ENCODE data around the gene CRISPLD2.

GRCh38 chr16:84932681-84933080, 112.9 kb downstream of the CRISPLD2 start:
- TF ChIP-seq, protein P1, sequence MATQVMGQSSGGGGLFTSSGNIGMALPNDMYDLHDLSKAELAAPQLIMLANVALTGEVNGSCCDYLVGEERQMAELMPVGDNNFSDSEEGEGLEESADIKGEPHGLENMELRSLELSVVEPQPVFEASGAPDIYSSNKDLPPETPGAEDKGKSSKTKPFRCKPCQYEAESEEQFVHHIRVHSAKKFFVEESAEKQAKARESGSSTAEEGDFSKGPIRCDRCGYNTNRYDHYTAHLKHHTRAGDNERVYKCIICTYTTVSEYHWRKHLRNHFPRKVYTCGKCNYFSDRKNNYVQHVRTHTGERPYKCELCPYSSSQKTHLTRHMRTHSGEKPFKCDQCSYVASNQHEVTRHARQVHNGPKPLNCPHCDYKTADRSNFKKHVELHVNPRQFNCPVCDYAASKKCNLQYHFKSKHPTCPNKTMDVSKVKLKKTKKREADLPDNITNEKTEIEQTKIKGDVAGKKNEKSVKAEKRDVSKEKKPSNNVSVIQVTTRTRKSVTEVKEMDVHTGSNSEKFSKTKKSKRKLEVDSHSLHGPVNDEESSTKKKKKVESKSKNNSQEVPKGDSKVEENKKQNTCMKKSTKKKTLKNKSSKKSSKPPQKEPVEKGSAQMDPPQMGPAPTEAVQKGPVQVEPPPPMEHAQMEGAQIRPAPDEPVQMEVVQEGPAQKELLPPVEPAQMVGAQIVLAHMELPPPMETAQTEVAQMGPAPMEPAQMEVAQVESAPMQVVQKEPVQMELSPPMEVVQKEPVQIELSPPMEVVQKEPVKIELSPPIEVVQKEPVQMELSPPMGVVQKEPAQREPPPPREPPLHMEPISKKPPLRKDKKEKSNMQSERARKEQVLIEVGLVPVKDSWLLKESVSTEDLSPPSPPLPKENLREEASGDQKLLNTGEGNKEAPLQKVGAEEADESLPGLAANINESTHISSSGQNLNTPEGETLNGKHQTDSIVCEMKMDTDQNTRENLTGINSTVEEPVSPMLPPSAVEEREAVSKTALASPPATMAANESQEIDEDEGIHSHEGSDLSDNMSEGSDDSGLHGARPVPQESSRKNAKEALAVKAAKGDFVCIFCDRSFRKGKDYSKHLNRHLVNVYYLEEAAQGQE (IDR thresholded peaks at IDR 0.05; ENCODE audit: insufficient replicate concordance, low read depth): no peak
- TF ChIP-seq CTCF (IDR thresholded peaks at IDR 0.05; ENCODE audit: insufficient read depth, low read length): no peak
- TF ChIP-seq POLR2AphosphoS5 (IDR thresholded peaks at IDR 0.05; ENCODE audit: low read depth): no peak

Measured in HL-60 (cell line).